ENCODE measurements around the gene ASCL4. TPM values are rescaled to one million over a fixed set of nuclear protein-coding genes. Genes with fewer than 3 reads are reported as not detected.

The ASCL4 gene
- total and polyA plus RNA-seq, 4 donors = under 0.01 TPM; not detected in 3

- Histone ChIP-seq H3K9me3 (ENCODE audit: control insufficient read depth in 4 of 4, low read length in 3 of 4) (no peaks in the 10 kb centered on the region), H3K27me3 (ENCODE audit: control insufficient read depth in 4 of 4, insufficient read depth in 4 of 4, low read length in 3 of 4) (no peaks in the 10 kb centered on the region), H3K9ac (ENCODE audit: low read depth in 1 of 2, low read length in 2 of 2) (no peak overlapping the region), H3K4me1 (ENCODE audit: control insufficient read depth in 4 of 4, insufficient read depth in 4 of 4, low read length in 3 of 4) (no peaks in the 10 kb centered on the region), H3K4me3 (ENCODE audit: low read depth in 1 of 3, low read length in 3 of 3) (no peak overlapping the region), H3K27ac (ENCODE audit: low read depth in 1 of 2, low read length in 2 of 2) (no peak overlapping the region), H3K36me3 (ENCODE audit: control insufficient read depth in 4 of 4, insufficient read depth in 3 of 4, low read depth in 1 of 4, low read length in 3 of 4) (no peaks in the 10 kb centered on the region)
- TF ChIP-seq FOXA2 (IDR thresholded peaks at IDR 0.05) (no peak), SP1 (IDR thresholded peaks at IDR 0.05) (no peak), HNF4G (IDR thresholded peaks at IDR 0.05) (no peak), CTCF (IDR thresholded peaks at IDR 0.05; ENCODE audit: low read depth, low read length, missing input control) (no peak), GABPA (IDR thresholded peaks at IDR 0.05 in 1 of 2, conservative IDR thresholded peaks at IDR 0.05 in 1 of 2) (no peak), REST (IDR thresholded peaks at IDR 0.05) (no peak)
- DNase-seq (ENCODE audit: low spot score) = no peak
Observed at GRCh38 chr12:107801150-107801549, 26.6 kb downstream of the ASCL4 start.

GRCh38 chr12:107803092-107803491, 28.6 kb downstream of the ASCL4 start:
- Histone ChIP-seq H3K27ac (ENCODE audit: low read depth in 1 of 2, low read length in 2 of 2) (no peak overlapping the region), H3K36me3 (ENCODE audit: control insufficient read depth in 4 of 4, insufficient read depth in 3 of 4, low read depth in 1 of 4, low read length in 3 of 4) (no peaks in the 10 kb centered on the region), H3K27me3 (ENCODE audit: control insufficient read depth in 4 of 4, insufficient read depth in 4 of 4, low read length in 3 of 4) (no peaks in the 10 kb centered on the region), H3K4me1 (ENCODE audit: control insufficient read depth in 4 of 4, insufficient read depth in 4 of 4, low read length in 3 of 4) (no peaks in the 10 kb centered on the region), H3K9ac (ENCODE audit: low read depth in 1 of 2, low read length in 2 of 2) (no peak overlapping the region), H3K9me3 (ENCODE audit: control insufficient read depth in 4 of 4, low read length in 3 of 4) (no peaks in the 10 kb centered on the region), H3K4me3 (ENCODE audit: low read depth in 1 of 3, low read length in 3 of 3) (no peak overlapping the region)
- 39% methylated on average over 3 of the region's 3 CpGs for WGBS
- TF ChIP-seq HNF4A (conservative IDR thresholded peaks at IDR 0.05) (no peak), YY1 (IDR thresholded peaks at IDR 0.05) (no peak)
- DNase-seq (ENCODE audit: low spot score) = no peak

GRCh38 chr12:107805488-107806180, 31.1 kb downstream of the ASCL4 start:
- Histone ChIP-seq H3K36me3 (ENCODE audit: control insufficient read depth in 4 of 4, insufficient read depth in 3 of 4, low read depth in 1 of 4, low read length in 3 of 4) (no peaks in the 10 kb centered on the region), H3K9me3 (ENCODE audit: control insufficient read depth in 4 of 4, low read length in 3 of 4) (no peaks in the 10 kb centered on the region), H3K4me1 (ENCODE audit: control insufficient read depth in 4 of 4, insufficient read depth in 4 of 4, low read length in 3 of 4) (no peaks in the 10 kb centered on the region), H3K9ac (ENCODE audit: low read depth in 1 of 2, low read length in 2 of 2) (no peak overlapping the region), H3K4me3 (ENCODE audit: low read depth in 1 of 3, low read length in 3 of 3) (no peak overlapping the region), H3K27ac (ENCODE audit: low read depth in 1 of 2, low read length in 2 of 2) (no peak overlapping the region), H3K27me3 (ENCODE audit: control insufficient read depth in 4 of 4, insufficient read depth in 4 of 4, low read length in 3 of 4) (no peaks in the 10 kb centered on the region)
- no peak for DNase-seq (ENCODE audit: low spot score)
- 84% methylated on average over 22 of the region's 22 CpGs for WGBS
- TF ChIP-seq RAD21 (IDR thresholded peaks at IDR 0.05) (no peak), MAX (IDR thresholded peaks at IDR 0.05) (no peak), YY1 (IDR thresholded peaks at IDR 0.05) (no peak), HNF4G (IDR thresholded peaks at IDR 0.05) (no peak), RXRA (IDR thresholded peaks at IDR 0.05) (no peak), HNF4A (conservative IDR thresholded peaks at IDR 0.05) (no peak), CTCF (IDR thresholded peaks at IDR 0.05; ENCODE audit: low read depth, low read length, missing input control) (no peak), REST (IDR thresholded peaks at IDR 0.05) (no peak), SP1 (IDR thresholded peaks at IDR 0.05) (no peak)
